H1 (cell line): Measurements from ENCODE around the gene IL18RAP. TPM values are rescaled to one million over a fixed set of nuclear protein-coding genes. Genes with fewer than 3 reads are reported as not detected.

Source experiments
- CTCF ChIA-PET: fragments of 300-600 bp; sonication (Branson Sonifier 250); formaldehyde crosslinking; loops from one replicate; lab custom pipeline; 2021; ENCODE audit not compliant: partially characterized antibody; lab: Charles Lee
- POLR2A ChIA-PET: fragments of 300-600 bp; sonication (Branson Sonifier 250); formaldehyde crosslinking; loops from one replicate; lab custom pipeline; 2021; ENCODE audit warnings: inconsistent platforms; ENCODE audit not compliant: partially characterized antibody; lab: Charles Lee
- DNase-seq, 2 experiments: peaks; one replicate each; pipeline versions ENCODE4 v3.0.0 to v3.0.0-alpha.2; 2010 to 2022; ENCODE audit warnings: low spot score in 2 of 2, low read depth in 1 of 2, mixed read lengths in 1 of 2
- FAIRE-seq: peaks from 2 replicates; lab custom pipeline; 2011; peaks lifted over from hg19 to GRCh38; lab: Jason Lieb, UNC
- H2AFZ ChIP-seq: 2 replicates; pipeline ENCODE4 v1.8.1; 2012; ENCODE audit warnings: low read length, inconsistent platforms
- H2AK5ac ChIP-seq: 2 replicates; pipeline ENCODE4 v1.6.1; 2013; ENCODE audit warnings: low read depth, low read length
- H2BK120ac ChIP-seq: replicated peaks from 2 replicates; pipeline ENCODE3; 2013; ENCODE audit warnings: low read depth, low read length, inconsistent platforms
- H2BK12ac ChIP-seq: 2 replicates; pipeline ENCODE4 v1.6.1; 2013; ENCODE audit warnings: low read depth, low read length
- H2BK15ac ChIP-seq: 2 replicates; pipeline ENCODE4 v1.6.1; 2013; ENCODE audit warnings: low read length
- H2BK20ac ChIP-seq: 2 replicates; pipeline ENCODE4 v1.6.1; 2013; ENCODE audit warnings: low read length
- H2BK5ac ChIP-seq: 2 replicates; pipeline ENCODE4 v1.6.1; 2013; ENCODE audit warnings: low read depth, low read length
- H3K14ac ChIP-seq: 2 replicates; pipeline ENCODE4 v1.6.1; 2013; ENCODE audit warnings: inconsistent platforms; ENCODE audit not compliant: insufficient read length
- H3K18ac ChIP-seq: 2 replicates; pipeline ENCODE4 v1.6.1; 2013; ENCODE audit warnings: low read length; ENCODE audit errors: extremely low read depth
- H3K23ac ChIP-seq: 2 replicates; pipeline ENCODE4 v1.6.1; 2013; ENCODE audit warnings: inconsistent platforms; ENCODE audit not compliant: insufficient read length
- H3K23me2 ChIP-seq: 2 replicates; pipeline ENCODE4 v1.6.1; 2013; ENCODE audit warnings: low read depth, low read length
- H3K27ac ChIP-seq: 2 replicates; pipeline ENCODE4 v1.6.1; 2011; ENCODE audit warnings: low read depth, low read length, inconsistent platforms
- H3K27me3 ChIP-seq, 4 experiments: replicated peaks in 1 of 4; 1 replicate in 1 of 4; 2 replicates in 3 of 4; pipeline versions ENCODE4 v1.6.1 to v1.8.1; 2011 to 2013; ENCODE audit warnings: low read length in 3 of 4, mild to moderate bottlenecking in 3 of 4, inconsistent platforms in 2 of 4, mixed read lengths in 2 of 4, moderate library complexity in 1 of 4; ENCODE audit not compliant: control insufficient read depth in 3 of 4, insufficient read depth in 3 of 4; ENCODE audit errors: extremely low read depth in 1 of 4
- H3K36me3 ChIP-seq, 4 experiments: 2 replicates each; pipeline versions ENCODE4 v1.6.1 to v1.8.1; 2011 to 2013; ENCODE audit warnings: mild to moderate bottlenecking in 4 of 4, low read length in 3 of 4, moderate library complexity in 2 of 4, control low read depth in 1 of 4, inconsistent platforms in 1 of 4; ENCODE audit not compliant: insufficient read depth in 4 of 4, control insufficient read depth in 2 of 4
- H3K4ac ChIP-seq: replicated peaks from 2 replicates; pipeline ENCODE3; 2013; ENCODE audit warnings: low read length, low read depth, mixed read lengths, inconsistent platforms; ENCODE audit not compliant: insufficient read length
- H3K4me1 ChIP-seq, 4 experiments: replicated peaks in 1 of 4; 1 replicate in 1 of 4; 2 replicates in 3 of 4; pipeline versions ENCODE4 v1.6.1 to v1.8.1; 2011 to 2013; ENCODE audit warnings: low read length in 3 of 4, inconsistent platforms in 2 of 4, mixed read lengths in 1 of 4; ENCODE audit not compliant: insufficient read depth in 4 of 4, control insufficient read depth in 3 of 4
- H3K4me2 ChIP-seq, 2 experiments: 2 replicates each; pipeline versions ENCODE4 v1.6.1 to v1.8.1; 2011 to 2013; ENCODE audit warnings: low read depth in 2 of 2, low read length in 2 of 2, control low read depth in 1 of 2, inconsistent platforms in 1 of 2, mild to moderate bottlenecking in 1 of 2; ENCODE audit not compliant: insufficient read depth in 1 of 2
- H3K4me3 ChIP-seq, 4 experiments: fragments of 200-600, 300-600 bp in 1 of 4; sonication (generic), shearing (Covaris generic), sonication (Bioruptor Twin) in 1 of 4; 2 replicates each; pipeline versions ENCODE4 v1.5.1 to v1.8.1; 2011 to 2016; ENCODE audit warnings: low read length in 4 of 4, low read depth in 3 of 4, control low read depth in 2 of 4, inconsistent platforms in 2 of 4, mild to moderate bottlenecking in 2 of 4, mixed read lengths in 1 of 4, moderate library complexity in 1 of 4; ENCODE audit not compliant: insufficient read depth in 2 of 4; ENCODE audit errors: extremely low read depth in 1 of 4
- H3K56ac ChIP-seq: replicated peaks from 2 replicates; pipeline ENCODE3; 2013; ENCODE audit warnings: low read depth, mild to moderate bottlenecking, mixed read lengths, low read length, inconsistent platforms; ENCODE audit not compliant: insufficient read length
- H3K79me1 ChIP-seq: 2 replicates; pipeline ENCODE4 v1.6.1; 2013; ENCODE audit warnings: low read depth, low read length, control low read depth
- H3K79me2 ChIP-seq, 2 experiments: 2 replicates each; pipeline versions ENCODE4 v1.6.1 to v1.8.1; 2012 to 2013; ENCODE audit warnings: low read length in 2 of 2, mild to moderate bottlenecking in 2 of 2, inconsistent platforms in 1 of 2; ENCODE audit not compliant: insufficient read depth in 2 of 2, control insufficient read depth in 1 of 2
- H3K9ac ChIP-seq, 4 experiments: replicated peaks in 1 of 4; 1 replicate in 1 of 4; 2 replicates in 3 of 4; pipeline versions ENCODE4 v1.6.1 to v1.8.1; 2011 to 2013; ENCODE audit warnings: low read depth in 3 of 4, low read length in 3 of 4, control low read depth in 2 of 4, mild to moderate bottlenecking in 2 of 4, moderate library complexity in 2 of 4, inconsistent platforms in 1 of 4; ENCODE audit errors: extremely low read depth in 1 of 4
- H3K9me3 ChIP-seq, 2 experiments: 2 replicates each; pipeline versions ENCODE4 v1.6.1 to v1.8.1; 2012 to 2013; ENCODE audit warnings: mild to moderate bottlenecking in 2 of 2, moderate library complexity in 2 of 2, control low read depth in 1 of 2, inconsistent platforms in 1 of 2, low read depth in 1 of 2, low read length in 1 of 2, mixed read lengths in 1 of 2; ENCODE audit not compliant: insufficient read depth in 2 of 2
- H4K20me1 ChIP-seq, 2 experiments: replicated peaks in 1 of 2; 2 replicates each; pipeline versions ENCODE3 to v1.8.1; 2011 to 2013; ENCODE audit warnings: inconsistent platforms in 2 of 2, low read length in 2 of 2, mild to moderate bottlenecking in 1 of 2; ENCODE audit not compliant: insufficient read depth in 2 of 2, control insufficient read depth in 1 of 2
- H4K5ac ChIP-seq: 2 replicates; pipeline ENCODE4 v1.6.1; 2013; ENCODE audit warnings: low read length, low read depth, mixed read lengths, inconsistent platforms; ENCODE audit not compliant: insufficient read length
- H4K8ac ChIP-seq: 2 replicates; pipeline ENCODE4 v1.8.0; 2013; ENCODE audit warnings: mild to moderate bottlenecking, moderate library complexity, low read length, inconsistent platforms; ENCODE audit not compliant: insufficient read depth; ENCODE audit errors: extremely low read depth
- H4K91ac ChIP-seq: replicated peaks from 2 replicates; pipeline ENCODE3; 2013; ENCODE audit warnings: low read length, mixed read lengths, inconsistent platforms; ENCODE audit not compliant: insufficient read length
- CBX5 ChIP-seq: fragments of 300-800, 300-1000 bp; sonication (generic); IDR thresholded peaks from 2 replicates; pipeline ENCODE4 v1.7.1; 2016; ENCODE audit warnings: antibody characterized with exemption, low read length, low read depth
- E2F6 ChIP-seq: IDR thresholded peaks from 2 replicates; pipeline ENCODE4 v1.6.1; 2012; ENCODE audit warnings: inconsistent platforms
- SP4 ChIP-seq: IDR thresholded peaks from 2 replicates; pipeline ENCODE4 v1.6.1; 2012; ENCODE audit warnings: low read length, inconsistent platforms
- WGBS, 2 experiments: shearing (Covaris generic) in 1 of 2; methylation state at CpG; one replicate each; pipeline versions ENCODE4 v1.1.6 to v1.1.7; 2013 to 2015; ENCODE audit warnings: low lambda C conversion rate in 2 of 2, mixed read lengths in 2 of 2, inconsistent platforms in 1 of 2, low coverage in 1 of 2, missing lambda C conversion rate in 1 of 2; ENCODE audit not compliant: insufficient replicate concordance in 2 of 2, insufficient coverage in 1 of 2, insufficient read length in 1 of 2; ENCODE audit errors: extremely low coverage in 1 of 2, missing lambda C conversion rate in 1 of 2; 5-methylcytosine and 5-hydroxymethylcytosine counted together
- polyA plus RNA-seq, 7 experiments: library from polyadenylated mRNA; depleted of rRNA in 3 of 7; stranded (reverse) in 5 of 7; unstranded in 2 of 7; fragments of >200 nt in 5 of 7; fragments of 200-250 nt in 2 of 7; gene quantifications; 1 replicate in 5 of 7; 2 replicates in 1 of 7; 4 replicates in 1 of 7; pipeline versions ENCODE4 v1.2.1 to v1.2.3, GENCODE V29; 2011 to 2013; ENCODE audit warnings: missing spikeins in 2 of 7, mixed read lengths in 2 of 7
- total RNA-seq: library from RNA; stranded (reverse); fragmentation: NEBNext Ultra II Directional; extraction: Animal tissue kit (Norgen Biotek cat#: 25700); gene quantifications from 2 replicates; pipeline ENCODE4 v1.2.1, GENCODE V29; 2021

Gene IL18RAP
- total and polyA plus RNA-seq, 2 of the 8 experiments (the other 6 are each of a cell fraction or from before 2014, with no cell fraction given): not detected

- H3K14ac ChIP-seq: no peak overlapping the region
- H3K27ac ChIP-seq: no peak overlapping the region
- H3K79me1 ChIP-seq: no peaks in the 10 kb centered on the region
- no peak overlapping the region for H2BK15ac ChIP-seq
- ChIA-PET POLR2A (no interaction called here), CTCF (interaction anchor here (1.0 kb wide), 3 partner anchors 107 to 187 kb away, joined by 3 read pairs; no protein-coding TSS in a partner anchor)
- no peak overlapping the region for H3K9ac ChIP-seq
- no peaks in the 10 kb centered on the region for H4K20me1 ChIP-seq
- WGBS, 2 experiments: 83% methylated on average over 5 of the region's 5 CpGs; no CpG with 5 or more reads in 1 of the 2 experiments
- no peak overlapping the region for H2BK5ac ChIP-seq
- no peak for TF ChIP-seq E2F6
- no peak for TF ChIP-seq CBX5
- TF ChIP-seq SP4: no peak
- H3K9me3 ChIP-seq: no peaks in the 10 kb centered on the region
- H3K36me3 ChIP-seq: no peaks in the 10 kb centered on the region
- H2AK5ac ChIP-seq: no peak overlapping the region
- H2AFZ ChIP-seq: no peak overlapping the region
- no peak overlapping the region for H2BK12ac ChIP-seq
- H3K23me2 ChIP-seq: no peaks in the 10 kb centered on the region
- no peak for DNase-seq
- no peak overlapping the region for H4K91ac ChIP-seq
- no peak overlapping the region for H3K4me2 ChIP-seq
- no peak overlapping the region for H2BK20ac ChIP-seq
- H2BK120ac ChIP-seq: no peak overlapping the region
- H3K23ac ChIP-seq: no peak overlapping the region
- no peak overlapping the region for H4K5ac ChIP-seq
- no peak overlapping the region for H3K56ac ChIP-seq
- no peaks in the 10 kb centered on the region for H3K4me1 ChIP-seq
- no peak overlapping the region for H3K18ac ChIP-seq
- H3K79me2 ChIP-seq: no peaks in the 10 kb centered on the region
- H4K8ac ChIP-seq: no peak overlapping the region
- no peak overlapping the region for H3K4me3 ChIP-seq
- H3K4ac ChIP-seq: no peak overlapping the region
- H3K27me3 ChIP-seq: no peaks in the 10 kb centered on the region
- no peak for FAIRE-seq
Observed at GRCh38 chr2:102421890-102422759, 835 bp upstream of the IL18RAP start.
